OCI-LY1 (cell line): Measurements from ENCODE around the gene AP3S1.

Experiments used
- H2AFZ ChIP-seq: fragments of 200-600 bp; sonication (generic), shearing (Covaris generic); 2 replicates; pipeline ENCODE4 v1.6.0; 2014; ENCODE audit warnings: antibody characterized with exemption, mild to moderate bottlenecking, low read length
- H3F3A ChIP-seq: fragments of 200-600 bp; sonication (generic), shearing (Covaris generic); 2 replicates; pipeline ENCODE4 v1.6.0; 2014; ENCODE audit warnings: mild to moderate bottlenecking, antibody characterized with exemption, low read length, moderate library complexity; ENCODE audit not compliant: insufficient read depth
- H3K27ac ChIP-seq: fragments of 200-600 bp; sonication (generic); 2 replicates; pipeline ENCODE4 v1.5.1; 2014; ENCODE audit warnings: low read length, mixed run types, mild to moderate bottlenecking, low read depth; ENCODE audit not compliant: poor library complexity, severe bottlenecking
- H3K27me3 ChIP-seq: fragments of 200-600 bp; sonication (generic); 2 replicates; pipeline ENCODE4 v1.6.0; 2014; ENCODE audit warnings: antibody characterized with exemption, mild to moderate bottlenecking, low read length, moderate library complexity; ENCODE audit not compliant: insufficient read depth
- H3K36me3 ChIP-seq: fragments of 200-600 bp; sonication (generic); 2 replicates; pipeline ENCODE4 v1.6.1; 2014; ENCODE audit warnings: mild to moderate bottlenecking, antibody characterized with exemption, low read length, moderate library complexity, mixed read lengths; ENCODE audit not compliant: insufficient read depth
- H3K4me1 ChIP-seq: fragments of 200-600 bp; sonication (generic); 2 replicates; pipeline ENCODE4 v1.5.1; 2014; ENCODE audit warnings: mild to moderate bottlenecking, low read length, moderate library complexity; ENCODE audit not compliant: insufficient read depth, severe bottlenecking
- H3K4me2 ChIP-seq: fragments of 200-600 bp; sonication (generic), shearing (Covaris generic); 2 replicates; pipeline ENCODE4 v1.6.1; 2014; ENCODE audit warnings: low read length
- H3K4me3 ChIP-seq: fragments of 200-600 bp; sonication (generic); 2 replicates; pipeline ENCODE4 v1.5.1; 2014; ENCODE audit warnings: low read length, low read depth, mild to moderate bottlenecking, mixed read lengths; ENCODE audit not compliant: poor library complexity, severe bottlenecking
- H3K79me2 ChIP-seq: fragments of 200-600 bp; shearing (Covaris generic); 2 replicates; pipeline ENCODE4 v1.6.1; 2016; ENCODE audit warnings: mixed run types, low read length, mixed read lengths; ENCODE audit not compliant: insufficient read depth
- H3K9ac ChIP-seq: fragments of 200-600 bp; sonication (generic), shearing (Covaris generic); 2 replicates; pipeline ENCODE4 v1.6.1; 2014; ENCODE audit warnings: mild to moderate bottlenecking, low read length, mixed read lengths
- H3K9me2 ChIP-seq: fragments of 200-600 bp; sonication (generic), shearing (Covaris generic); 2 replicates; pipeline ENCODE4 v1.6.1; 2014; ENCODE audit warnings: low read depth, mild to moderate bottlenecking, low read length, mixed read lengths
- H3K9me3 ChIP-seq: fragments of 200-600 bp; shearing (Covaris generic); 2 replicates; pipeline ENCODE4 v1.6.1; 2014; ENCODE audit warnings: low read length, mixed read lengths
- H4K20me1 ChIP-seq: fragments of 200-600 bp; sonication (generic), shearing (Covaris generic); 2 replicates; pipeline ENCODE4 v1.6.0; 2016; ENCODE audit warnings: mild to moderate bottlenecking, low read length; ENCODE audit not compliant: insufficient read depth
- CTCF ChIP-seq: fragments of 200-600 bp; sonication (generic), shearing (Covaris generic); IDR thresholded peaks from 2 replicates; pipeline ENCODE4 v1.5.1; 2017; ENCODE audit warnings: mild to moderate bottlenecking, antibody characterized with exemption, low read length, moderate library complexity, mixed read lengths
- EZH2 ChIP-seq: fragments of 200-600 bp; sonication (generic), shearing (Covaris generic); IDR thresholded peaks from 2 replicates; pipeline ENCODE4 v1.8.0; 2017; ENCODE audit warnings: borderline replicate concordance, mixed run types, mild to moderate bottlenecking, antibody characterized with exemption, low read length, moderate library complexity, mixed read lengths

AP3S1 gene

DNA sequence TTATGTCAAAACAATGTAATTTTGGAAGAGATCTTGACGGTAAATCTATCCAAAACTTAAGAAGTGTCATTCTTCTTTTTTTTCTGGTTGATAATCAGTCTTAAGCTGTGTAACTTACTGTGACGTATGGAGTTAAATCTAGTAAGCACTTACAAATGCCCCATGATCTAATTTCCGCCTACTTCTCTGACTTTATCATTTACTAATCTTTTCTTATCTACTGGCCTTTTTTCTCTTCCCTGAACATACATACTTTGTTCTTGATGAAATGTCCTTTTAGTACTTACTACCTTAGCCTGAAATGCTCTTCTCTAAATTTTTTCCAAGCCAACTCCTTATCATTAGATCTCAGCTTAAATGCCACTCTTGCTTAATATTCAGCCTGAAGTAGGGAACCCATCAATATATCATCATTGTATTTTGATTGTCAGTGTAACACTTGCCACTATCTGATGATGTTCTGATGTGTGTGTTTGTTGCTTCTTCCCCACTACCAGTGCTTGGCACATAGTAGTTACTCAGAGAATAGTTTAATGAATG, 27.6 kb downstream of the AP3S1 start:
- Histone ChIP-seq H3K4me2 (no peak overlapping the region), H3K36me3 (peaks cover 20% of the 10 kb centered on the region), H3K9me3 (no peaks in the 10 kb centered on the region), H3K4me1 (no peaks in the 10 kb centered on the region), H3K27ac (no peak overlapping the region), H3K27me3 (no peaks in the 10 kb centered on the region), H3K79me2 (no peaks in the 10 kb centered on the region), H3K9ac (no peak overlapping the region), H2AFZ (no peak overlapping the region), H3F3A (no peaks in the 10 kb centered on the region), H3K4me3 (no peak overlapping the region), H4K20me1 (no peaks in the 10 kb centered on the region), H3K9me2 (no peaks in the 10 kb centered on the region)
- TF ChIP-seq CTCF (no peak), EZH2 (no peak)

DNA sequence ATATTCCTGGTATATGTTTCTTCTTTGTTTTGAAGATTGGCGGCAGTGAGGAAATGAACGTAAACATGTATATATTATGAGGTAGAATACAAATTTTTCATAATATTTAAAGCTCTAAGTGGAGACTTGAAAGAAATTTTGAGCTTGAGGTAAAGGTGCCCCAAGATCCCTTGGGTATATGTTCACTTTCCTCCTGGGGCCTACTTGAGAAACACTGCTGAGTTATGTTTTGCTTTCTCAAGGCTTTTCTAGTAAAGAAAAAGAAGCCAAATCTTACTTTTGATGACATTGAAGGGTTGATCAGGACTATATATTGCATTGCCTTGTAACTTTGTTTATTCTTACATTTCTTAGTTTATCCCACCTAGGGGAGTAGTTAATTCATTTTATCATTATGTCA, 30.7 kb downstream of the AP3S1 start:
- Histone ChIP-seq H3K9ac (no peak overlapping the region), H3K9me2 (no peaks in the 10 kb centered on the region), H3K36me3 (peaks cover 20% of the 10 kb centered on the region), H3K27ac (no peak overlapping the region), H3K27me3 (no peaks in the 10 kb centered on the region), H3K9me3 (no peaks in the 10 kb centered on the region), H3K79me2 (no peaks in the 10 kb centered on the region), H3K4me1 (no peaks in the 10 kb centered on the region), H3K4me2 (no peak overlapping the region), H3F3A (no peaks in the 10 kb centered on the region), H3K4me3 (no peak overlapping the region), H4K20me1 (no peaks in the 10 kb centered on the region), H2AFZ (no peak overlapping the region)
- no peak for TF ChIP-seq CTCF
- no peak for TF ChIP-seq EZH2

GRCh38 chr5:115873392-115873791, 31.7 kb downstream of the AP3S1 start:
- Histone ChIP-seq H3K79me2 (no peaks in the 10 kb centered on the region), H3F3A (no peaks in the 10 kb centered on the region)

More at GRCh38 chr5:115873392-115873791, 31.7 kb downstream of the AP3S1 start:
- Histone ChIP-seq H4K20me1 (no peaks in the 10 kb centered on the region), H2AFZ (no peak overlapping the region), H3K9ac (no peak overlapping the region), H3K27me3 (no peaks in the 10 kb centered on the region), H3K36me3 (peaks cover 20% of the 10 kb centered on the region), H3K27ac (no peak overlapping the region), H3K4me1 (no peaks in the 10 kb centered on the region), H3K9me2 (no peaks in the 10 kb centered on the region), H3K4me3 (no peak overlapping the region), H3K4me2 (no peak overlapping the region), H3K9me3 (no peaks in the 10 kb centered on the region)
- TF ChIP-seq CTCF = no peak
- TF ChIP-seq EZH2 = no peak
